ENCODE results near the gene UNC5B.

DNA sequence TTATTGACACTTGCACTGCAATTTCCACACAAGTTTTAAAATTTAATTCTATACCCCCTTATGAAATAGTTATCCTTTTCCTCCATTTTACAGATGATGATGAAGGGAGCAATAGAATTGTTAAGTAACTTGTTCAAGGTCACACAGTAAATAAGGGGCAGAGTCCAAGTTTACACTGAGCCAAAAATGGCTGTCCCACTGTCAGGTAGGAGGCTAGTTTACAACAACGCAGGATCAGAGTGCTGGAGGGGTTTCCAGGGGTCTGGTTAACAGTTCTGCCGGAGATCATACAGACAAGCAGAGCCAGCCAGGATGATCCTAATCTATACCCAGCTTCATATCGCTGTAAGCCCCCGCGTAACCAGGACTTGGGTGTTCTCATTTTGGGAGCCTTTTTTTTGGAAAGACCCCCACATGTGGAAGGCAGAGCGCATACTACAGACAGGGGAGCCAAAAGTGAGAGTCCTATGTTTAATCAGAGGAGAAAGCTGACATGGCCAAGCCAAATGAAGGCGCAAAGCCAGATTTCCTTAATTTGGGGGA is 524 bp upstream of the UNC5B start:
- TF ChIP-seq, protein P1, sequence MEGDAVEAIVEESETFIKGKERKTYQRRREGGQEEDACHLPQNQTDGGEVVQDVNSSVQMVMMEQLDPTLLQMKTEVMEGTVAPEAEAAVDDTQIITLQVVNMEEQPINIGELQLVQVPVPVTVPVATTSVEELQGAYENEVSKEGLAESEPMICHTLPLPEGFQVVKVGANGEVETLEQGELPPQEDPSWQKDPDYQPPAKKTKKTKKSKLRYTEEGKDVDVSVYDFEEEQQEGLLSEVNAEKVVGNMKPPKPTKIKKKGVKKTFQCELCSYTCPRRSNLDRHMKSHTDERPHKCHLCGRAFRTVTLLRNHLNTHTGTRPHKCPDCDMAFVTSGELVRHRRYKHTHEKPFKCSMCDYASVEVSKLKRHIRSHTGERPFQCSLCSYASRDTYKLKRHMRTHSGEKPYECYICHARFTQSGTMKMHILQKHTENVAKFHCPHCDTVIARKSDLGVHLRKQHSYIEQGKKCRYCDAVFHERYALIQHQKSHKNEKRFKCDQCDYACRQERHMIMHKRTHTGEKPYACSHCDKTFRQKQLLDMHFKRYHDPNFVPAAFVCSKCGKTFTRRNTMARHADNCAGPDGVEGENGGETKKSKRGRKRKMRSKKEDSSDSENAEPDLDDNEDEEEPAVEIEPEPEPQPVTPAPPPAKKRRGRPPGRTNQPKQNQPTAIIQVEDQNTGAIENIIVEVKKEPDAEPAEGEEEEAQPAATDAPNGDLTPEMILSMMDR (conservative IDR thresholded peaks at IDR 0.05 in 1 of 2, IDR thresholded peaks at IDR 0.05 in 1 of 2; ENCODE audit: low read depth in 1 of 2, low read length in 2 of 2), result no peak
- TF ChIP-seq EZH2 (IDR thresholded peaks at IDR 0.05; ENCODE audit: low read length, missing control alignments), result no peak

Measured in fibroblast of lung (primary cell).